ENCODE measurements around the gene LRRC25.

Gene LRRC25

DNA sequence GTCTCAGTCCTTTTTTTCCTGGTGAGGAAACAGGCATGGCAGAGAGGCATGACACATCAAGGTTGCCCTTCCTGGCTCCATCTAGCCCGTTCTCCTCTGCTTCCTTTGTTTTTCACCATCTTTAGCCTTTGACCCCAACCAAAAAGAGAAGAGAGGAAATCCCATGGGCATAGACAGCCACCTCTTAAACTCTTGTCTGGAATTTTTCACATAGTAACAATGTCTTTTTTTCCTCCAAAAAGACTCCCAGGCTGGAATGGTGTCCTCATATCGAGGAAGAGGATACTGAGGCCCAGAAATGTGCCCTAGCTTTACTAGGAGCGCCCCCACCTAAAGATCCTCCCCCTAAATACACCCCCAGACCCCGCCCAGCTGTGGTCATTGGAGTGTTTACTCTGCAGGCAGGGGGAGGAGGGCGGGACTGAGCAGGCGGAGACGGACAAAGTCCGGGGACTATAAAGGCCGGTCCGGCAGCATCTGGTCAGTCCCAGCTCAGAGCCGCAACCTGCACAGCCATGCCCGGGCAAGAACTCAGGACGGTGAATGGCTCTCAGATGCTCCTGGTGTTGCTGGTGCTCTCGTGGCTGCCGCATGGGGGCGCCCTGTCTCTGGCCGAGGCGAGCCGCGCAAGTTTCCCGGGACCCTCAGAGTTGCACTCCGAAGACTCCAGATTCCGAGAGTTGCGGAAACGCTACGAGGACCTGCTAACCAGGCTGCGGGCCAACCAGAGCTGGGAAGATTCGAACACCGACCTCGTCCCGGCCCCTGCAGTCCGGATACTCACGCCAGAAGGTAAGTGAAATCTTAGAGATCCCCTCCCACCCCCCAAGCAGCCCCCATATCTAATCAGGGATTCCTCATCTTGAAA, 11.5 kb downstream of the LRRC25 start, which contains the start of gene GDF15 (continued):
- no peak for TF ChIP-seq ZBTB11 (tag by site-specific recombination; conservative IDR thresholded peaks at IDR 0.05; ENCODE audit: low read depth)
- TF ChIP-seq ZNF791 (tag by site-specific recombination; IDR thresholded peaks at IDR 0.05), result no peak
- TF ChIP-seq ZNF660 (tag by site-specific recombination; IDR thresholded peaks at IDR 0.05), result peak; percentile 17; the same call in 1 of the 2 replicates
- TF ChIP-seq ZSCAN4 (tag by site-specific recombination; IDR thresholded peaks at IDR 0.05), result no peak
- TF ChIP-seq, protein P1, sequence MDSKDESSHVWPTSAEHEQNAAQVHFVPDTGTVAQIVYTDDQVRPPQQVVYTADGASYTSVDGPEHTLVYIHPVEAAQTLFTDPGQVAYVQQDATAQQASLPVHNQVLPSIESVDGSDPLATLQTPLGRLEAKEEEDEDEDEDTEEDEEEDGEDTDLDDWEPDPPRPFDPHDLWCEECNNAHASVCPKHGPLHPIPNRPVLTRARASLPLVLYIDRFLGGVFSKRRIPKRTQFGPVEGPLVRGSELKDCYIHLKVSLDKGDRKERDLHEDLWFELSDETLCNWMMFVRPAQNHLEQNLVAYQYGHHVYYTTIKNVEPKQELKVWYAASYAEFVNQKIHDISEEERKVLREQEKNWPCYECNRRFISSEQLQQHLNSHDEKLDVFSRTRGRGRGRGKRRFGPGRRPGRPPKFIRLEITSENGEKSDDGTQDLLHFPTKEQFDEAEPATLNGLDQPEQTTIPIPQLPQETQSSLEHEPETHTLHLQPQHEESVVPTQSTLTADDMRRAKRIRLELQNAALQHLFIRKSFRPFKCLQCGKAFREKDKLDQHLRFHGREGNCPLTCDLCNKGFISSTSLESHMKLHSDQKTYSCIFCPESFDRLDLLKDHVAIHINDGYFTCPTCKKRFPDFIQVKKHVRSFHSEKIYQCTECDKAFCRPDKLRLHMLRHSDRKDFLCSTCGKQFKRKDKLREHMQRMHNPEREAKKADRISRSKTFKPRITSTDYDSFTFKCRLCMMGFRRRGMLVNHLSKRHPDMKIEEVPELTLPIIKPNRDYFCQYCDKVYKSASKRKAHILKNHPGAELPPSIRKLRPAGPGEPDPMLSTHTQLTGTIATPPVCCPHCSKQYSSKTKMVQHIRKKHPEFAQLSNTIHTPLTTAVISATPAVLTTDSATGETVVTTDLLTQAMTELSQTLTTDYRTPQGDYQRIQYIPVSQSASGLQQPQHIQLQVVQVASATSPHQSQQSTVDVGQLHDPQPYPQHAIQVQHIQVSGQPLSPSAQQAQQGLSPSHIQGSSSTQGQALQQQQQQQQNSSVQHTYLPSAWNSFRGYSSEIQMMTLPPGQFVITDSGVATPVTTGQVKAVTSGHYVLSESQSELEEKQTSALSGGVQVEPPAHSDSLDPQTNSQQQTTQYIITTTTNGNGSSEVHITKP (tag by site-specific recombination; IDR thresholded peaks at IDR 0.05), result 0 out of 2 replicates have a peak, but pooled peaks have one; percentile 8
- TF ChIP-seq, protein P2, sequence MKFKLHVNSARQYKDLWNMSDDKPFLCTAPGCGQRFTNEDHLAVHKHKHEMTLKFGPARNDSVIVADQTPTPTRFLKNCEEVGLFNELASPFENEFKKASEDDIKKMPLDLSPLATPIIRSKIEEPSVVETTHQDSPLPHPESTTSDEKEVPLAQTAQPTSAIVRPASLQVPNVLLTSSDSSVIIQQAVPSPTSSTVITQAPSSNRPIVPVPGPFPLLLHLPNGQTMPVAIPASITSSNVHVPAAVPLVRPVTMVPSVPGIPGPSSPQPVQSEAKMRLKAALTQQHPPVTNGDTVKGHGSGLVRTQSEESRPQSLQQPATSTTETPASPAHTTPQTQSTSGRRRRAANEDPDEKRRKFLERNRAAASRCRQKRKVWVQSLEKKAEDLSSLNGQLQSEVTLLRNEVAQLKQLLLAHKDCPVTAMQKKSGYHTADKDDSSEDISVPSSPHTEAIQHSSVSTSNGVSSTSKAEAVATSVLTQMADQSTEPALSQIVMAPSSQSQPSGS (tag by site-specific recombination; IDR thresholded peaks at IDR 0.05; ENCODE audit: low read depth), result no peak
- no peak for TF ChIP-seq ZNF513 (tag by site-specific recombination; IDR thresholded peaks at IDR 0.05)
- TF ChIP-seq, protein P3, sequence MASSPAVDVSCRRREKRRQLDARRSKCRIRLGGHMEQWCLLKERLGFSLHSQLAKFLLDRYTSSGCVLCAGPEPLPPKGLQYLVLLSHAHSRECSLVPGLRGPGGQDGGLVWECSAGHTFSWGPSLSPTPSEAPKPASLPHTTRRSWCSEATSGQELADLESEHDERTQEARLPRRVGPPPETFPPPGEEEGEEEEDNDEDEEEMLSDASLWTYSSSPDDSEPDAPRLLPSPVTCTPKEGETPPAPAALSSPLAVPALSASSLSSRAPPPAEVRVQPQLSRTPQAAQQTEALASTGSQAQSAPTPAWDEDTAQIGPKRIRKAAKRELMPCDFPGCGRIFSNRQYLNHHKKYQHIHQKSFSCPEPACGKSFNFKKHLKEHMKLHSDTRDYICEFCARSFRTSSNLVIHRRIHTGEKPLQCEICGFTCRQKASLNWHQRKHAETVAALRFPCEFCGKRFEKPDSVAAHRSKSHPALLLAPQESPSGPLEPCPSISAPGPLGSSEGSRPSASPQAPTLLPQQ (tag by site-specific recombination; IDR thresholded peaks at IDR 0.05), result 0 out of 2 replicates have a peak, but pooled peaks have one; percentile 10
- no peak for TF ChIP-seq ZNF26 (tag by site-specific recombination; IDR thresholded peaks at IDR 0.05)
- no peak for TF ChIP-seq GLIS1 (tag by site-specific recombination; IDR thresholded peaks at IDR 0.05)
- TF ChIP-seq PRDM6 (tag by site-specific recombination; IDR thresholded peaks at IDR 0.05), result no peak
- no peak for TF ChIP-seq ZFP41 (tag by site-specific recombination; IDR thresholded peaks at IDR 0.05; ENCODE audit: borderline replicate concordance)
- no peak for TF ChIP-seq ZNF670 (tag by site-specific recombination; IDR thresholded peaks at IDR 0.05; ENCODE audit: low read depth)
- TF ChIP-seq, protein P4, sequence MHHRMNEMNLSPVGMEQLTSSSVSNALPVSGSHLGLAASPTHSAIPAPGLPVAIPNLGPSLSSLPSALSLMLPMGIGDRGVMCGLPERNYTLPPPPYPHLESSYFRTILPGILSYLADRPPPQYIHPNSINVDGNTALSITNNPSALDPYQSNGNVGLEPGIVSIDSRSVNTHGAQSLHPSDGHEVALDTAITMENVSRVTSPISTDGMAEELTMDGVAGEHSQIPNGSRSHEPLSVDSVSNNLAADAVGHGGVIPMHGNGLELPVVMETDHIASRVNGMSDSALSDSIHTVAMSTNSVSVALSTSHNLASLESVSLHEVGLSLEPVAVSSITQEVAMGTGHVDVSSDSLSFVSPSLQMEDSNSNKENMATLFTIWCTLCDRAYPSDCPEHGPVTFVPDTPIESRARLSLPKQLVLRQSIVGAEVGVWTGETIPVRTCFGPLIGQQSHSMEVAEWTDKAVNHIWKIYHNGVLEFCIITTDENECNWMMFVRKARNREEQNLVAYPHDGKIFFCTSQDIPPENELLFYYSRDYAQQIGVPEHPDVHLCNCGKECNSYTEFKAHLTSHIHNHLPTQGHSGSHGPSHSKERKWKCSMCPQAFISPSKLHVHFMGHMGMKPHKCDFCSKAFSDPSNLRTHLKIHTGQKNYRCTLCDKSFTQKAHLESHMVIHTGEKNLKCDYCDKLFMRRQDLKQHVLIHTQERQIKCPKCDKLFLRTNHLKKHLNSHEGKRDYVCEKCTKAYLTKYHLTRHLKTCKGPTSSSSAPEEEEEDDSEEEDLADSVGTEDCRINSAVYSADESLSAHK (tag by site-specific recombination; IDR thresholded peaks at IDR 0.05), result no peak
- no peak for TF ChIP-seq ZBTB21 (tag by site-specific recombination; IDR thresholded peaks at IDR 0.05)
- TF ChIP-seq ZNF394 (tag by site-specific recombination; IDR thresholded peaks at IDR 0.05; ENCODE audit: borderline replicate concordance), result peak; percentile 26; the same call in 1 of the 2 replicates
- no peak for TF ChIP-seq ZNF544 (tag by site-specific recombination; IDR thresholded peaks at IDR 0.05)

Measured in HEK293 (cell line).